Omental fat pad (tissue), 4 donors: ENCODE measurements around the gene SLFN12L. TPM values are rescaled to one million over a fixed set of nuclear protein-coding genes. Genes with fewer than 3 reads are reported as not detected.

ENCODE experiments used
- ATAC-seq: fragments of 150-250 bp; one replicate; pipeline ENCODE4 v1.9.1; 2016; ENCODE audit warnings: mild to moderate bottlenecking, moderate library complexity; ENCODE audit not compliant: low FRiP score
- DNase-seq: peaks from one replicate; pipeline ENCODE4 v3.0.0-alpha.2; 2019; ENCODE audit warnings: low spot score
- total RNA-seq, 4 donors: library from RNA; depleted of rRNA; stranded (reverse); fragments of >200 nt; gene quantifications; one replicate each; pipeline ENCODE4 v1.1.0, GENCODE V29; 2016
- TF ChIP-seq, protein P1 (sequence below), 3 donors: fragments of 450-650 bp; IDR thresholded peaks; one replicate each; pipeline ENCODE4 v1.5.1; 2016 to 2017; ENCODE audit warnings: antibody characterized with exemption in 3 of 3, mild to moderate bottlenecking in 3 of 3, moderate library complexity in 2 of 3

SLFN12L gene
- total RNA-seq, 4 donors from 2014 or later: 2.3 to 31.2 (median 4.7) TPM

- ATAC-seq: no peak
- TF ChIP-seq, protein P1, sequence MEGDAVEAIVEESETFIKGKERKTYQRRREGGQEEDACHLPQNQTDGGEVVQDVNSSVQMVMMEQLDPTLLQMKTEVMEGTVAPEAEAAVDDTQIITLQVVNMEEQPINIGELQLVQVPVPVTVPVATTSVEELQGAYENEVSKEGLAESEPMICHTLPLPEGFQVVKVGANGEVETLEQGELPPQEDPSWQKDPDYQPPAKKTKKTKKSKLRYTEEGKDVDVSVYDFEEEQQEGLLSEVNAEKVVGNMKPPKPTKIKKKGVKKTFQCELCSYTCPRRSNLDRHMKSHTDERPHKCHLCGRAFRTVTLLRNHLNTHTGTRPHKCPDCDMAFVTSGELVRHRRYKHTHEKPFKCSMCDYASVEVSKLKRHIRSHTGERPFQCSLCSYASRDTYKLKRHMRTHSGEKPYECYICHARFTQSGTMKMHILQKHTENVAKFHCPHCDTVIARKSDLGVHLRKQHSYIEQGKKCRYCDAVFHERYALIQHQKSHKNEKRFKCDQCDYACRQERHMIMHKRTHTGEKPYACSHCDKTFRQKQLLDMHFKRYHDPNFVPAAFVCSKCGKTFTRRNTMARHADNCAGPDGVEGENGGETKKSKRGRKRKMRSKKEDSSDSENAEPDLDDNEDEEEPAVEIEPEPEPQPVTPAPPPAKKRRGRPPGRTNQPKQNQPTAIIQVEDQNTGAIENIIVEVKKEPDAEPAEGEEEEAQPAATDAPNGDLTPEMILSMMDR (IDR thresholded peaks at IDR 0.05): no peak
Measured at GRCh38 chr17:35557353-35557752, 19.9 kb upstream of the SLFN12L start.

DNA sequence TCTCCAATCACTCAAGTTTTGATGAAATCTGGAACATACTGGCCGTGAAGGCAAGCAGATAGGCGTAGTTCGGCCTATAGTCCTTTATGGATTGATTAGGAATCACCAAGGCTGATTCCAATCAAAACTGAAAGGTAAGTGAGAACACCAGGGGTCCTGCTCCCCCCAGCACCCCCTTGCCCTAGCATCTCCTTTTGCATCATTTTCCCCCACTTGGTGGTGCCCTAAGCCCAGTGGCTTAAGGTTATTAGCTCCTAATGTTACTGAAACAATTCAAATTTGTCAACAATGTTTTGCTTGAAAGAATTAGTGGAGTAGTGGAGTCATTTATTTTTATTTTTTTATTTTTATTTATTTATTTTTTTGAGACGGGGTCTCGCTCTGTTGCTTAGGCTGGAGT, 18.2 kb upstream of the SLFN12L start:
- no peak for DNase-seq
- no peak for ATAC-seq
- TF ChIP-seq, protein P1 (IDR thresholded peaks at IDR 0.05): no peak

More at GRCh38 chr17:35557353-35557752, 19.9 kb upstream of the SLFN12L start:
- DNase-seq: no peak

GRCh38 chr17:35554668-35555067, 17.2 kb upstream of the SLFN12L start:
- DNase-seq (no peak), ATAC-seq (no peak)
- TF ChIP-seq, protein P1 (IDR thresholded peaks at IDR 0.05): no peak

GRCh38 chr17:35553310-35553709, 15.8 kb upstream of the SLFN12L start:
- ATAC-seq (no peak), DNase-seq (no peak)
- TF ChIP-seq, protein P1 (IDR thresholded peaks at IDR 0.05): no peak

DNA sequence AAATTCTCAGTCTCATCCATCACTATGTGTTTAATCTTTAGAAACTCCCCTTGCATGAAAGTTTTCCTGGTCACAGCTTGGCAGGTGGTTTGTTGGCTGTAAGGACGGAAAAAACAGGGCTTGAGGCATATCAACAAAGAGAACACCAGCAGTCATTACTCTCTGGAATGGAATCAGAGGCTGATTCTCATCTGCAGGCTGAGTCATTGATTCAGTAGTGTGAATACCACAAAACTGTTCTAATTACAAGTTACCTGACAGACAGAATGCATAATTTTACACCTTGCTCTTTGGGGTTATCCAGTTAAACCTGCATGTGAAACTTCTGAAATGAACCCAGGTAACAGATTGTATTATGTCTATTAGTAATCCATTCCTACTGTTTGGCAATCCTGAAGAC, 11.5 kb upstream of the SLFN12L start:
- TF ChIP-seq, protein P1 (IDR thresholded peaks at IDR 0.05): no peak
- ATAC-seq (no peak), DNase-seq (no peak)

DNA sequence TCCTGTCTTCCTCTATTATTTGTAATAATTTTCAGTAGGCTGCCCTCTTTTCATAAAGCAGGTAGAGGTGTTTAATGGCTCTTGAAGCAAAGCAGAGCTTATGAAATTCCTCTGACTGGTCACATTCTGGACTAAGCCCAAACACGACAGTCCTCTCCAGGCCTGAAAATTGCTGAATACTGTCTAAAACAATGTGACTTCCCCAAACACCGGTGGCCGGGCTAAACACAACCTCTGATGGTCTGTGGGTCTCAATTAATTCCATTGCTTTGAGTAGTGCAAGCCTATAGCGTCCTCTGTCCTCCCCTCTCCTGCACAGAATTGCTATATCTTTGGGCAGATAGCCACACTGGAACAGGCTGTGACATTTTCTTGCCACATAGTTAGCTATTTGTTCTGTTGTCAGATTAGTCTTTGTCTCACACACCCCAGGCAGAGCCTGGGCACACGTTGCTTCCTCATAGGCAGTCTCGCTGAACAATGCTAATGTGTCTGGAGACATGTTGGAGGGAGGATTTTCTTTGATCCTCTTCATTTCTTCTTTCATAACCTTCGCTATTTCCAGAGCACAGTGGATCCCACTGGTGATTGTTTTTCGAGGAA, 10.8 kb upstream of the SLFN12L start:
- DNase-seq: no peak
- TF ChIP-seq, protein P1 (IDR thresholded peaks at IDR 0.05): no peak
- ATAC-seq: no peak

- TF ChIP-seq, protein P1 (IDR thresholded peaks at IDR 0.05): no peak
- DNase-seq (no peak), ATAC-seq (no peak)
Measured at GRCh38 chr17:35546487-35546886, 9.0 kb upstream of the SLFN12L start.
